Body of pancreas (tissue), 4 donors: ENCODE data around the gene KCNH1. TPM values are rescaled to one million over a fixed set of nuclear protein-coding genes. Genes with fewer than 3 reads are reported as not detected.
"Not testable (repeated sequence)": the region's sequence is repeated elsewhere in the genome, so short reads cannot be mapped to it uniquely, and the experiment has no call there.

ENCODE experiments used
- ATAC-seq: fragments of 150-250 bp; one replicate; pipeline ENCODE4 v1.9.1; 2016
- DNase-seq, 4 donors: peaks; one replicate each; pipeline ENCODE4 v3.0.0-alpha.2; 2019
- H3K27ac ChIP-seq, 4 donors: fragments of 200-600 bp; sonication (generic); 1 replicate in 3 of 4; 2 replicates in 1 of 4; pipeline versions ENCODE4 v1.5.1 to v1.6.1; 2016 to 2019; ENCODE audit warnings: mild to moderate bottlenecking in 1 of 4, mixed read lengths in 1 of 4, moderate library complexity in 1 of 4
- H3K27me3 ChIP-seq, 2 donors: fragments of 200-600 bp; sonication (generic); one replicate each; pipeline ENCODE4 v1.6.0; 2016; ENCODE audit warnings: mild to moderate bottlenecking in 1 of 2
- H3K36me3 ChIP-seq, 2 donors: fragments of 200-600 bp; sonication (generic); replicated peaks in 1 of 2; 2 replicates each; pipeline ENCODE4 v1.5.1; 2016; ENCODE audit warnings: low read depth in 2 of 2; ENCODE audit not compliant: insufficient read depth in 1 of 2
- H3K4me1 ChIP-seq: fragments of 200-600 bp; sonication (generic); one replicate; pipeline ENCODE4 v1.6.0; 2016
- H3K4me3 ChIP-seq, 2 donors: fragments of 200-600 bp; sonication (generic); 1 replicate in 1 of 2; 2 replicates in 1 of 2; pipeline ENCODE4 v1.5.1; 2016 to 2019
- H3K9me3 ChIP-seq, 3 donors: fragments of 200-600 bp; sonication (generic); 1 replicate in 2 of 3; 2 replicates in 1 of 3; pipeline ENCODE4 v1.5.1; 2016
- CTCF ChIP-seq, 7 experiments: fragments of 450-650 bp in 4 of 7; fragments of 200-600 bp in 3 of 7; sonication (generic) in 3 of 7; IDR thresholded peaks; one replicate each; pipeline ENCODE4 v1.5.1; 2016 to 2019; ENCODE audit warnings: antibody characterized with exemption in 7 of 7
- POLR2A ChIP-seq, 3 donors: fragments of 450-650 bp; IDR thresholded peaks; one replicate each; pipeline ENCODE4 v1.6.1; 2016; ENCODE audit warnings: antibody characterized with exemption in 3 of 3, mild to moderate bottlenecking in 2 of 3
- WGBS, 2 donors: methylation state at CpG; one replicate each; pipeline ENCODE4 v1.1.5; 2017; 5-methylcytosine and 5-hydroxymethylcytosine counted together
- intact Hi-C: fragments of 100-400 bp; cut with DNase I; formaldehyde crosslinking; loops from one replicate; pipeline ENCODE4 v1.15.1; 2023
- total RNA-seq, 2 donors: library from RNA; depleted of rRNA; stranded (reverse); fragments of >200 nt; gene quantifications; one replicate each; pipeline ENCODE4 v1.1.0, GENCODE V29; 2016

KCNH1 gene
- total RNA-seq, 2 donors from 2014 or later = 0.52 TPM; not detected in 1

- ATAC-seq (no peak), DNase-seq (no peak)
- H3K9me3 ChIP-seq = no peaks in the 10 kb centered on the region
- intact Hi-C loops = no loop called here
- no peak overlapping the region for H3K27ac ChIP-seq
- H3K27me3 ChIP-seq = no peaks in the 10 kb centered on the region
- no peaks in the 10 kb centered on the region for H3K36me3 ChIP-seq
- TF ChIP-seq CTCF (IDR thresholded peaks at IDR 0.05) (no peak), POLR2A (IDR thresholded peaks at IDR 0.05) (no peak)
- no peaks in the 10 kb centered on the region for H3K4me1 ChIP-seq
- WGBS, 2 donors = 52 to 54% methylated on average over 5 to 6 of the region's 6 CpGs
- H3K4me3 ChIP-seq = no peak overlapping the region
Observed at GRCh38 chr1:211017075-211017718, 116.8 kb downstream of the KCNH1 start.

- TF ChIP-seq CTCF (IDR thresholded peaks at IDR 0.05) (no peak), POLR2A (IDR thresholded peaks at IDR 0.05) (no peak)
- H3K4me1 ChIP-seq = no peaks in the 10 kb centered on the region
- ATAC-seq (no peak), DNase-seq (no peak)
- intact Hi-C loops = no loop called here
- no peaks in the 10 kb centered on the region for H3K27me3 ChIP-seq
- no peak overlapping the region for H3K4me3 ChIP-seq
- no peak overlapping the region for H3K27ac ChIP-seq
- WGBS, 2 donors = 56 to 58% methylated on average over 7 of the region's 7 CpGs
- H3K9me3 ChIP-seq = no peaks in the 10 kb centered on the region
- H3K36me3 ChIP-seq = no peaks in the 10 kb centered on the region
Observed at GRCh38 chr1:211014275-211014674, 119.7 kb downstream of the KCNH1 start.

- TF ChIP-seq POLR2A (IDR thresholded peaks at IDR 0.05) = no peak
- TF ChIP-seq CTCF (IDR thresholded peaks at IDR 0.05) = no peak
- DNase-seq (no peak), ATAC-seq (no peak)
- intact Hi-C loops = no loop called here
- 42 to 47% methylated on average over 7 of the region's 7 CpGs for WGBS, 2 donors
- Histone ChIP-seq H3K4me3 (no peak overlapping the region), H3K4me1 (no peaks in the 10 kb centered on the region), H3K36me3 (no peaks in the 10 kb centered on the region), H3K9me3 (no peaks in the 10 kb centered on the region), H3K27me3 (no peaks in the 10 kb centered on the region), H3K27ac (no peak overlapping the region)
Observed at GRCh38 chr1:211013346-211014240, 120.4 kb downstream of the KCNH1 start.

- H3K4me3 ChIP-seq, intact Hi-C loops, H3K9me3 ChIP-seq, H3K36me3 ChIP-seq, H3K27ac ChIP-seq, DNase-seq, ATAC-seq, H3K4me1 ChIP-seq, H3K27me3 ChIP-seq: not testable (repeated sequence)
- WGBS, 2 donors = 81 to 85% methylated on average over 1 of the region's 1 CpG
Observed at GRCh38 chr1:211011128-211011527, 122.8 kb downstream of the KCNH1 start.

- H3K9me3 ChIP-seq = no peaks in the 10 kb centered on the region
- ATAC-seq (no peak), DNase-seq (no peak)
- H3K36me3 ChIP-seq = no peaks in the 10 kb centered on the region
- no peak overlapping the region for H3K4me3 ChIP-seq
- intact Hi-C loops = no loop called here
- no peak for TF ChIP-seq POLR2A (IDR thresholded peaks at IDR 0.05)
- peak in 1 of 7 experiments; percentile 2 for TF ChIP-seq CTCF (IDR thresholded peaks at IDR 0.05)
- no peaks in the 10 kb centered on the region for H3K27me3 ChIP-seq
- no peak overlapping the region for H3K27ac ChIP-seq
- WGBS, 2 donors = 34 to 51% methylated on average over 5 of the region's 5 CpGs
- H3K4me1 ChIP-seq = no peaks in the 10 kb centered on the region
Observed at GRCh38 chr1:211009944-211010343, 124.0 kb downstream of the KCNH1 start.
